RWPE1 (cell line): ENCODE data around the gene SLC7A6OS.

Source experiments
- CTCF ChIA-PET: fragments of 350-600 bp; sonication (Branson Sonifier 250); formaldehyde crosslinking; extraction: SDS; loops from one replicate; lab custom pipeline; 2021; lab: Yijun Ruan, JAX
- POLR2A ChIA-PET: fragments of 400-600 bp; formaldehyde crosslinking; extraction: SDS; loops from one replicate; lab custom pipeline; 2020; ENCODE audit warnings: antibody characterized with exemption; ENCODE audit not compliant: low non-redundant PET; lab: Yijun Ruan, JAX
- DNase-seq: peaks from one replicate; pipeline ENCODE4 v3.0.0; 2012; ENCODE audit warnings: low spot score
- H3K27ac ChIP-seq: fragments of 450-650 bp; 2 replicates; pipeline ENCODE4 v1.5.1; 2017
- TF ChIP-seq, protein P1 (sequence below): fragments of 450-650 bp; conservative IDR thresholded peaks from 2 replicates; pipeline ENCODE4 v1.5.1; 2017; ENCODE audit warnings: low read depth, mild to moderate bottlenecking

SLC7A6OS gene

DNA sequence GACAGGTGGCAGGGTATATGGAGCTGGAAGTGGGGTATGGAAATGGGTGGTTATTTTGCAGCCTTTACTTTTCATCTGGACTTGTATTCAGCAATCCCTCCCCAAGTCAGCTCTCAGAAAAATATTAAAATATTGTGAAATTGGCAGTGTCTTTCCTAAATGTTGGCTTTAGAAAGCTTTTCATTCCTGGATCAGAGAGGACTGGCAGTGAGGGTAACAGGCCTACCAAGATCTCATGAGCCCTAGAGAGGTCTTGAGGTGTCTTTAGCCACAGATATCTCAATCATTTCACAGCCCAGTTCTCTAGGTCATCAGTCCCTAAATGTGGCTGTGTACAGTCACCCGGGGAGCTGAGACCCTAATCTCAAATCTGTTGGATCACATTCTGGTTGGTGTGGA is 22.5 kb downstream of the SLC7A6OS start:
- ChIA-PET POLR2A (interaction anchor here (0.6 kb wide), 1 partner anchor 21 kb away, joined by 13 read pairs; no protein-coding TSS in a partner anchor), CTCF (interaction anchor here (0.6 to 2.8 kb wide), 3 partner anchors 24 to 58 kb away, joined by 3 to 12 read pairs (median 7); partner anchors contain the start of gene SLC7A6)
- no peak for DNase-seq
- H3K27ac ChIP-seq = peak overlapping the region; percentile 65
- TF ChIP-seq, protein P1, sequence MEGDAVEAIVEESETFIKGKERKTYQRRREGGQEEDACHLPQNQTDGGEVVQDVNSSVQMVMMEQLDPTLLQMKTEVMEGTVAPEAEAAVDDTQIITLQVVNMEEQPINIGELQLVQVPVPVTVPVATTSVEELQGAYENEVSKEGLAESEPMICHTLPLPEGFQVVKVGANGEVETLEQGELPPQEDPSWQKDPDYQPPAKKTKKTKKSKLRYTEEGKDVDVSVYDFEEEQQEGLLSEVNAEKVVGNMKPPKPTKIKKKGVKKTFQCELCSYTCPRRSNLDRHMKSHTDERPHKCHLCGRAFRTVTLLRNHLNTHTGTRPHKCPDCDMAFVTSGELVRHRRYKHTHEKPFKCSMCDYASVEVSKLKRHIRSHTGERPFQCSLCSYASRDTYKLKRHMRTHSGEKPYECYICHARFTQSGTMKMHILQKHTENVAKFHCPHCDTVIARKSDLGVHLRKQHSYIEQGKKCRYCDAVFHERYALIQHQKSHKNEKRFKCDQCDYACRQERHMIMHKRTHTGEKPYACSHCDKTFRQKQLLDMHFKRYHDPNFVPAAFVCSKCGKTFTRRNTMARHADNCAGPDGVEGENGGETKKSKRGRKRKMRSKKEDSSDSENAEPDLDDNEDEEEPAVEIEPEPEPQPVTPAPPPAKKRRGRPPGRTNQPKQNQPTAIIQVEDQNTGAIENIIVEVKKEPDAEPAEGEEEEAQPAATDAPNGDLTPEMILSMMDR = no peak

DNA sequence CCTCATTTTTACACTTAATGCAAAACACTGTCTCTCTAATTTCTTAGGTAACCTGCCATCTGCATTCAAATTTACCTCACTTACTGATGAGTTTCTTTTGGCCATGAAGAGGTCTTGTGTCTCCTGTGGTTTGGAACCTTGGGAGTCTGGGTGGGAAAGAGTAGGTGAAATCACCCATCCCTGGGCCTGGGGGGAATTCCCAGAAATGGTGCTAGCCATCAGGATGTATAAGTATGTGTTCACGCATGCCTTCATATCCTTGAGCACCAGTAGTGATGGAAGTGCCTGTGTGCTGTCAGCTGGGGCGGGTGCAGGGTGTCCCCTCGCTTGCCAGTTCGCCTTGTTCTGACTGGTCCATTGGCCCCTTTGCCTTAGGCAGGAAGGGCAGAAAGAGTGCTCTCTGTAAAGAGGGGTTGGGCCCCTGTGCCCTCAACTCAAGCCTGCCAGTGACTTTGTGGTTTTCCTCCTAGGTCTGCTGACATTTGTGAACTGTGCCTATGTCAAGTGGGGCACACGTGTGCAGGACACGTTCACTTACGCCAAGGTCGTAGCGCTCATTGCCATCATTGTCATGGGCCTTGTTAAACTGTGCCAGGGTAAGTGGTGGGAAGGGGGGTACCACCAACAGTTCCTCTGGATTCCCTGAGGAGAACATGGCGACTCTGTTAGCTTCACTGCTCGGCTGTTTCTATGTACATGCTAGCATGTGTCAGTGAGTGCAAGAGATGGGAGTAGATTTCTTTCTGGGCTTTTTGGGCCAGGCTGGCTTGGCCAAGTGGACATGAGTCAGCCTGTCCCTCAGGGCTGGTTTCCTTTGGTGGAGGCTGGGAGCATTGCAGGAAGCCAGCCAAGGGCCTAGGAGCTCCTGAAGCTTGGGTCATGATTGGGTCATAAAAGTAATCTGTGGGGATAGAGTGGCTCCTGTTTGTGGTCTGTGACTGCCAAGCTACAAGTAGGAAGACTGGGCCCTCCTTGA is 23.2 kb downstream of the SLC7A6OS start:
- peak overlapping the region; percentile 65 for H3K27ac ChIP-seq
- TF ChIP-seq, protein P1 = no peak
- CTCF ChIA-PET = interaction anchor here (0.6 to 2.8 kb wide), 4 partner anchors 24 to 293 kb away, joined by 3 to 12 read pairs (median 5); partner anchors contain the start of gene SLC7A6
- POLR2A ChIA-PET = interaction anchor here (0.7 kb wide), 1 partner anchor 23 kb away, joined by 3 read pairs; the partner anchor contains the start of gene SLC7A6
- DNase-seq = peak; percentile 62

DNA sequence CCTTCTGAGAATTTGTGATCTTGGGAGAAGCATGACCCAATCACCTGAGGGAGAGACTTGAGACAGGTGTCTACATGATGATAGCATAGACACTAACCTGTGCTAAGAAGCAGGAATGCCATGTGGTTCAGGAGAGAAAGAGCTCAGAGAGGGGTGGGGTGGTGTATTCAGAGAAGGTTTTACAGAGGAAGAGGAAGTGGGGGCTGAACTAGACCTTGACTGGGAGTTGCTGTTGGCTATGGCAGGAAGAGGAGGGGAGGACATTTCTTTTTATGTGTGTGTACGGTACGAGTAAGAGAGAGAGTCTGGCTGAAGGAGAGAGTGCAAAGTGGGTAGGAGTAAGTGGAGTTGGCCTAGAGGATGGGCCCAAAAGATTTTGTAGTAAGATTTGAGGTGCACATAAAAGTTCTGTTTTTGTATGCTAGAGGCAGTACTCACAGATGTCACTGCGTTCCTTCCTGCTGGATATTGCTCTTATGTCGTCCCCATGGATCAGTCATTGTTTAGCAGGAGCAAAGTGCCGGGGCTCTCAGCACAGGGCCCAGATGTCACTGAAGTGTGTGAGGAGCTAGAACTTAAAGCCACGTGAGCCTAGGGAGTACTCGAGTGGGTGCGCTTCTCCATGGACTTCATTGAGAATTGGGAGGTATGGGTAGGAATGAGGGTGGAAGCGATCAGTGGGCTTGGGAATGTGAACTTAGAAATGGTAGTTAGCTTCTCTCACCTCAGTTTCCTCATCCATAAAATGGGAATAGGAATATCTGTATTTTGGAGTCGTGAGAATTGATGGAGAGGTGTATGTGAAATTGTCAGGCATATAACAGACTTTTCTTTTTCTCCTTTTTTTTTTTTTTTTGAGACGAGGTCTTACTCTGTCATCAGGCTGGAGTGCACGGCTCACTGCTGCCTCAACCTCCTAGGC is 24.3 kb downstream of the SLC7A6OS start:
- ChIA-PET CTCF (interaction anchor here (0.6 to 2.8 kb wide), 3 partner anchors 22 to 443 kb away, joined by 3 to 12 read pairs (median 4); partner anchors contain the start of gene SLC7A6), POLR2A (no interaction called here)
- H3K27ac ChIP-seq = no peak overlapping the region
- TF ChIP-seq, protein P1 = no peak
- DNase-seq = no peak

DNA sequence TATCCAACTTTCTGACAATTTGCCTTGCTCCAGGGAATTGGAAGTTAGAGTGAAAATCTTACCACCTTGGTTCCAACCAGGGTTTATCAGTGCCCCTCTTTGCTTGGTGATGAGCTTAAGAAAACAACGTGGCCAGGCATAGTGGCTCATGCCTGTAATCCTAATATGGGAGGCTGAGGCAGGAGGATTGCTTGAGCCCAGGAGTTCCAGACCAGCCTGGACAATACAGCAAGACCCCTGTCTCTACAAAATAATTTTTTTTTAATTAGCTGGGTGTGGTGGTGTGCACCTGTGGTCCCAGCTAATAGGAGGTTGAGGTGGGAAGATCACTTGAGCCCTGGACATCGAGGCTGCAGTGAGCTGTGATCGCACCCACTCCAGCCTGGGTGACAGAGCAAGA is 25.1 kb downstream of the SLC7A6OS start:
- ChIA-PET CTCF (interaction anchor here (0.5 to 1.0 kb wide), 3 partner anchors 11 to 152 kb away, joined by 3 read pairs; partner anchors contain the start of gene SLC7A6), POLR2A (no interaction called here)
- TF ChIP-seq, protein P1 = no peak
- DNase-seq = no peak
- H3K27ac ChIP-seq = no peak overlapping the region

DNA sequence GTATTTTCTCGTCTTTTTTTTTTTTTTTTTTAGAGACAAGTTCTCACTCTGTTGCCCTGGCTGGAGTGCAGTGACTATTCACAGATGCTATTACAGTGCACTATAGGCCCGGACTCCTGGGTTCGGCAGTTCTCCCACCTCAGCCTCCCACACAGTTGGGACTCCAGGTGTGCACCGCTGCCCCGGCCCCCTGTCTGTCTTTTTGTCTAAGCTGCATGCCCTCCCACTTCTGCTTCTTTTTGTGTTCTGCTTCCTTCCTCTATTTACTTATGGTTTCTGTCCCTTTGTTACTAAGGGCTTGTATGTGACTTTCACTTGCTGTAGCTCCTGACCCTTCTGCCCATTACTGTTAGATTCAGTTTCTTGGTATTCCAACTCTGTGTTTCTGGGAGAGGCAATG is 25.9 kb downstream of the SLC7A6OS start:
- CTCF ChIA-PET = interaction anchor here (0.6 to 1.0 kb wide), 4 partner anchors 21 to 1044 kb away, joined by 3 to 5 read pairs (median 4); partner anchors contain the start of gene SLC7A6
- TF ChIP-seq, protein P1 = no peak
- H3K27ac ChIP-seq = no peak overlapping the region
- no peak for DNase-seq
- POLR2A ChIA-PET = interaction anchor here (0.5 kb wide), 1 partner anchor 846 kb away, joined by 7 read pairs; no protein-coding TSS in a partner anchor
